HG03175 (cell line): ENCODE measurements around the gene MYO10.

ENCODE experiments used
- ATAC-seq: cut with Tn5 transposase; IDR thresholded peaks from one replicate; pipeline ENCODE4 v1.9.1; 2021; ENCODE audit warnings: mild to moderate bottlenecking, moderate library complexity; ENCODE audit not compliant: unreplicated experiment

The MYO10 gene

GRCh38 chr5:16866795-16867576 lies 69.1 kb downstream of the MYO10 start:
- no peak for ATAC-seq

- ATAC-seq = no peak
These were observed 69.8 kb downstream of the MYO10 start for GRCh38 chr5:16866273-16866672.

GRCh38 chr5:16865151-16865550 lies 70.9 kb downstream of the MYO10 start:
- no peak for ATAC-seq

GRCh38 chr5:16864631-16865131 lies 71.4 kb downstream of the MYO10 start:
- no peak for ATAC-seq

GRCh38 chr5:16863469-16863946 lies 72.6 kb downstream of the MYO10 start:
- no peak for ATAC-seq

GRCh38 chr5:16862777-16863176 lies 73.3 kb downstream of the MYO10 start:
- no peak for ATAC-seq

- ATAC-seq = no peak
These were observed 76.7 kb downstream of the MYO10 start for GRCh38 chr5:16859346-16859745.

- ATAC-seq = no peak
These were observed 77.9 kb downstream of the MYO10 start for GRCh38 chr5:16858151-16858550.

- ATAC-seq = no peak
These were observed 78.5 kb downstream of the MYO10 start for GRCh38 chr5:16857635-16858034.

- ATAC-seq = no peak
These were observed 79.6 kb downstream of the MYO10 start for GRCh38 chr5:16856531-16856930.

- ATAC-seq = no peak
These were observed 80.2 kb downstream of the MYO10 start for GRCh38 chr5:16855898-16856297.

GRCh38 chr5:16855485-16855884 lies 80.6 kb downstream of the MYO10 start:
- no peak for ATAC-seq

- ATAC-seq = no peak
These were observed 81.7 kb downstream of the MYO10 start for GRCh38 chr5:16854351-16854750.

- ATAC-seq = no peak
These were observed 82.6 kb downstream of the MYO10 start for GRCh38 chr5:16853518-16853917.

GRCh38 chr5:16852251-16853005 lies 83.7 kb downstream of the MYO10 start:
- ATAC-seq = no peak

- ATAC-seq = no peak
These were observed 86.3 kb downstream of the MYO10 start for GRCh38 chr5:16849775-16850174.

GRCh38 chr5:16849181-16849580 lies 86.9 kb downstream of the MYO10 start:
- ATAC-seq = no peak

- no peak for ATAC-seq
These were observed 91.1 kb downstream of the MYO10 start for GRCh38 chr5:16844952-16845351.

GRCh38 chr5:16842896-16843295 lies 93.2 kb downstream of the MYO10 start:
- ATAC-seq = no peak

GRCh38 chr5:16841416-16841815 lies 94.7 kb downstream of the MYO10 start:
- ATAC-seq = no peak

GRCh38 chr5:16837305-16837704 lies 98.8 kb downstream of the MYO10 start:
- no peak for ATAC-seq

- ATAC-seq = no peak
These were observed 102.1 kb downstream of the MYO10 start for GRCh38 chr5:16834029-16834428.
